ENCODE data around the gene KHSRP. TPM values are rescaled to one million over a fixed set of nuclear protein-coding genes. Genes with fewer than 3 reads are reported as not detected.
"Not testable (repeated sequence)": the region's sequence is repeated elsewhere in the genome, so short reads cannot be mapped to it uniquely, and the experiment has no call there.

Gene KHSRP
- total RNA-seq, 1 experiment from 2014 or later, result 142 TPM

- DNase-seq (ENCODE audit: low read depth), result no peak
Measured at GRCh38 chr19:6421075-6422014, 3.3 kb downstream of the KHSRP start.

GRCh38 chr19:6418562-6418932 is 6.1 kb downstream of the KHSRP start:
- no peak for DNase-seq (ENCODE audit: low read depth)

- no peak for DNase-seq (ENCODE audit: low read depth)
Measured at GRCh38 chr19:6417713-6418561, 6.7 kb downstream of the KHSRP start.

- DNase-seq (ENCODE audit: low read depth), result no peak
Measured at GRCh38 chr19:6416658-6417405, 7.8 kb downstream of the KHSRP start.

GRCh38 chr19:6415591-6416190 is 8.9 kb downstream of the KHSRP start:
- DNase-seq (ENCODE audit: low read depth), result no peak

- no peak for DNase-seq (ENCODE audit: low read depth)
Measured at GRCh38 chr19:6414793-6415590, 9.6 kb downstream of the KHSRP start.

- no peak for DNase-seq (ENCODE audit: low read depth)
Measured at GRCh38 chr19:6413721-6414643, 10.6 kb downstream of the KHSRP start.

GRCh38 chr19:6413291-6413690 is 11.3 kb downstream of the KHSRP start:
- no peak for DNase-seq (ENCODE audit: low read depth)

GRCh38 chr19:6412447-6413091 is 12.0 kb downstream of the KHSRP start:
- no peak for DNase-seq (ENCODE audit: low read depth)

GRCh38 chr19:6412061-6412446 is 12.6 kb downstream of the KHSRP start:
- DNase-seq (ENCODE audit: low read depth), result no peak

GRCh38 chr19:6409346-6409745 is 15.3 kb downstream of the KHSRP start:
- DNase-seq (ENCODE audit: low read depth), result no peak

- DNase-seq (ENCODE audit: low read depth), result no peak
Measured at GRCh38 chr19:6406401-6406800, 18.2 kb downstream of the KHSRP start.

- no peak for DNase-seq (ENCODE audit: low read depth)
Measured at GRCh38 chr19:6402837-6403608, 21.6 kb downstream of the KHSRP start.

GRCh38 chr19:6402058-6402457 is 22.6 kb downstream of the KHSRP start:
- DNase-seq (ENCODE audit: low read depth), result no peak

- DNase-seq (ENCODE audit: low read depth), result not testable (repeated sequence)
Measured at GRCh38 chr19:6400062-6400944, 24.3 kb downstream of the KHSRP start.

- DNase-seq (ENCODE audit: low read depth), result no peak
Measured at GRCh38 chr19:6396305-6396704, 28.3 kb downstream of the KHSRP start.

- DNase-seq (ENCODE audit: low read depth), result no peak
Measured at GRCh38 chr19:6394831-6395230, 29.8 kb downstream of the KHSRP start.
